Caco-2 (cell line): ENCODE data around the gene CDH13. TPM values are rescaled to one million over a fixed set of nuclear protein-coding genes. Genes with fewer than 3 reads are reported as not detected.

Source experiments
- BruUV-seq: library from RNA; stranded (reverse); fragments of 400-500 nt; replicated peaks from 2 replicates; lab custom pipeline; 2021; lab: Mats Ljungman, UMichigan
- CTCF ChIA-PET: fragments of 300-600 bp; sonication (Branson Sonifier 250); formaldehyde crosslinking; loops from one replicate; lab custom pipeline; 2022; ENCODE audit warnings: antibody characterized with exemption; lab: Charles Lee
- POLR2A ChIA-PET: fragments of 300-600 bp; sonication (Branson Sonifier 250); formaldehyde crosslinking; loops from one replicate; lab custom pipeline; 2022; ENCODE audit warnings: antibody characterized with exemption; lab: Charles Lee
- DNase-seq, 2 experiments: peaks; one replicate each; pipeline versions ENCODE4 v3.0.0 to v3.0.0-alpha.2; 2020 to 2022
- H3K27me3 ChIP-seq: replicated peaks from 2 replicates; pipeline ENCODE4 v1.6.0; 2011; ENCODE audit warnings: low read length; ENCODE audit not compliant: control insufficient read depth, insufficient read depth
- H3K36me3 ChIP-seq: 2 replicates; pipeline ENCODE4 v1.5.1; 2011; ENCODE audit warnings: low read length; ENCODE audit not compliant: control insufficient read depth, insufficient read depth
- H3K4me1 ChIP-seq: fragments of 250-450 bp; sonication (Bioruptor Pico); 2 replicates; pipeline ENCODE4 v1.5.1; 2020; ENCODE audit warnings: mild to moderate bottlenecking
- H3K4me3 ChIP-seq: 2 replicates; pipeline ENCODE4 v1.5.1; 2011; ENCODE audit warnings: low read depth, mild to moderate bottlenecking, control low read depth, low read length
- H3K9me3 ChIP-seq: fragments of 250-450 bp; sonication (Bioruptor Pico); 2 replicates; pipeline ENCODE4 v1.5.1; 2020; ENCODE audit warnings: mild to moderate bottlenecking, moderate library complexity
- H3K27ac Mint-ChIP-seq: one replicate; pipeline ENCODE4 v1.8.0; 2022; ENCODE audit warnings: mixed read lengths; ENCODE audit not compliant: unreplicated experiment
- H3K27me3 Mint-ChIP-seq: one replicate; pipeline ENCODE4 v1.8.0; 2022; ENCODE audit warnings: mixed read lengths; ENCODE audit not compliant: insufficient read depth, unreplicated experiment
- H3K36me3 Mint-ChIP-seq: one replicate; pipeline ENCODE4 v1.8.0; 2022; ENCODE audit warnings: mild to moderate bottlenecking, mixed read lengths; ENCODE audit not compliant: insufficient read depth, unreplicated experiment
- H3K4me1 Mint-ChIP-seq: one replicate; pipeline ENCODE4 v1.8.0; 2022; ENCODE audit warnings: low read depth, mixed read lengths; ENCODE audit not compliant: unreplicated experiment
- H3K4me3 Mint-ChIP-seq: one replicate; pipeline ENCODE4 v1.8.0; 2022; ENCODE audit warnings: mild to moderate bottlenecking, moderate library complexity, mixed read lengths; ENCODE audit not compliant: unreplicated experiment
- H3K9me3 Mint-ChIP-seq: one replicate; pipeline ENCODE4 v1.8.0; 2022; ENCODE audit warnings: mixed read lengths; ENCODE audit not compliant: unreplicated experiment
- CTCF ChIP-seq, 2 experiments: fragments of 200-600 bp in 1 of 2; IDR thresholded peaks; 1 replicate in 1 of 2; 2 replicates in 1 of 2; pipeline versions ENCODE4 v1.5.1 to v1.8.0; 2011 to 2022; ENCODE audit warnings: antibody characterized with exemption in 1 of 2, control low read depth in 1 of 2, inconsistent platforms in 1 of 2, low read depth in 1 of 2, low read length in 1 of 2, mild to moderate bottlenecking in 1 of 2, moderate library complexity in 1 of 2; ENCODE audit not compliant: insufficient read depth in 1 of 2, severe bottlenecking in 1 of 2, unreplicated experiment in 1 of 2
- intact Hi-C: fragments of 100-400 bp; cut with micrococcal nuclease; formaldehyde crosslinking; loops from one replicate; pipeline ENCODE4 v1.10.0; 2022; ENCODE audit not compliant: unreplicated experiment
- total RNA-seq: library from RNA; stranded (reverse); gene quantifications from 2 replicates; pipeline ENCODE4 v1.2.3, GENCODE V29; 2022

CDH13 gene
- total RNA-seq, 1 experiment from 2014 or later = 2.2 TPM

GRCh38 chr16:82609140-82609539 lies 17.6 kb upstream of the CDH13 start:
- Histone ChIP-seq H3K4me3 (no peak overlapping the region), H3K27me3 (no peaks in the 10 kb centered on the region; the same call in 1 of the 2 replicates), H3K4me1 (peaks cover 20% of the 10 kb centered on the region), H3K36me3 (no peaks in the 10 kb centered on the region), H3K9me3 (no peaks in the 10 kb centered on the region)
- BruUV-seq = no TSS peak
- H3K36me3 Mint-ChIP-seq = no peaks in the 10 kb centered on the region
- ChIA-PET CTCF (no interaction called here), POLR2A (no interaction called here)
- no peaks in the 10 kb centered on the region for H3K27me3 Mint-ChIP-seq
- no peak overlapping the region for H3K4me3 Mint-ChIP-seq
- no peak for TF ChIP-seq CTCF (IDR thresholded peaks at IDR 0.05; ENCODE audit: insufficient read depth in 1 of 2, low read depth in 1 of 2, low read length in 1 of 2, severe bottlenecking in 1 of 2, unreplicated experiment in 1 of 2)
- H3K4me1 Mint-ChIP-seq = peaks cover 20% of the 10 kb centered on the region
- DNase-seq = no peak
- H3K9me3 Mint-ChIP-seq = peaks cover 8% of the 10 kb centered on the region
- H3K27ac Mint-ChIP-seq = no peak overlapping the region
- intact Hi-C loops = loop anchor here (10.0 kb wide), 1 partner anchor 606 kb away; no protein-coding TSS in a partner anchor

GRCh38 chr16:82612263-82612662 lies 14.5 kb upstream of the CDH13 start:
- Mint-ChIP-seq H3K36me3 (no peaks in the 10 kb centered on the region), H3K9me3 (no peaks in the 10 kb centered on the region), H3K27ac (no peak overlapping the region), H3K4me1 (no peaks in the 10 kb centered on the region), H3K4me3 (no peak overlapping the region), H3K27me3 (no peaks in the 10 kb centered on the region)
- no TSS peak for BruUV-seq
- Histone ChIP-seq H3K27me3 (no peaks in the 10 kb centered on the region; the same call in 1 of the 2 replicates), H3K9me3 (no peaks in the 10 kb centered on the region), H3K4me1 (no peaks in the 10 kb centered on the region), H3K4me3 (no peak overlapping the region), H3K36me3 (no peaks in the 10 kb centered on the region)
- ChIA-PET POLR2A (no interaction called here), CTCF (no interaction called here)
- TF ChIP-seq CTCF (IDR thresholded peaks at IDR 0.05; ENCODE audit: insufficient read depth in 1 of 2, low read depth in 1 of 2, low read length in 1 of 2, severe bottlenecking in 1 of 2, unreplicated experiment in 1 of 2) = no peak
- DNase-seq = no peak
- intact Hi-C loops = no loop called here

- Mint-ChIP-seq H3K27ac (no peak overlapping the region), H3K9me3 (peaks cover 10% of the 10 kb centered on the region), H3K4me3 (no peak overlapping the region), H3K27me3 (peaks cover 7% of the 10 kb centered on the region), H3K36me3 (no peaks in the 10 kb centered on the region), H3K4me1 (peaks cover 5% of the 10 kb centered on the region)
- intact Hi-C loops = no loop called here
- Histone ChIP-seq H3K36me3 (no peaks in the 10 kb centered on the region), H3K4me3 (no peak overlapping the region), H3K27me3 (no peaks in the 10 kb centered on the region; the same call in 1 of the 2 replicates), H3K4me1 (no peaks in the 10 kb centered on the region), H3K9me3 (no peaks in the 10 kb centered on the region)
- ChIA-PET POLR2A (no interaction called here), CTCF (no interaction called here)
- no peak for DNase-seq
- TF ChIP-seq CTCF (IDR thresholded peaks at IDR 0.05; ENCODE audit: insufficient read depth in 1 of 2, low read depth in 1 of 2, low read length in 1 of 2, severe bottlenecking in 1 of 2, unreplicated experiment in 1 of 2) = no peak
- BruUV-seq = no TSS peak
These were observed 10.4 kb upstream of the CDH13 start for GRCh38 chr16:82616356-82616755.
